Rectal smooth muscle tissue (tissue), 1 donor: ENCODE data around the gene TMEM256.

Experiments used
- H3K27ac ChIP-seq: one replicate; pipeline ENCODE4 v1.7.0; 2013; ENCODE audit warnings: low read depth, low read length, inconsistent platforms
- H3K27me3 ChIP-seq: one replicate; pipeline ENCODE4 v1.7.0; 2013; ENCODE audit warnings: low read length; ENCODE audit not compliant: control insufficient read depth, insufficient read depth
- H3K36me3 ChIP-seq: one replicate; pipeline ENCODE4 v1.7.0; 2013; ENCODE audit warnings: low read length; ENCODE audit not compliant: control insufficient read depth, insufficient read depth
- H3K4me1 ChIP-seq: one replicate; pipeline ENCODE4 v1.7.0; 2013; ENCODE audit warnings: low read length; ENCODE audit not compliant: control insufficient read depth, insufficient read depth
- H3K4me3 ChIP-seq: one replicate; pipeline ENCODE4 v1.7.0; 2013; ENCODE audit warnings: low read length
- H3K9ac ChIP-seq: one replicate; pipeline ENCODE4 v1.7.0; 2013; ENCODE audit warnings: low read length

The TMEM256 gene

GRCh38 chr17:7411427-7411750, 7.5 kb upstream of the TMEM256 start:
- H3K36me3 ChIP-seq, result peaks cover 6% of the 10 kb centered on the region
- H3K4me3 ChIP-seq, result no peak overlapping the region
- peaks cover 4% of the 10 kb centered on the region for H3K27me3 ChIP-seq
- H3K4me1 ChIP-seq, result no peaks in the 10 kb centered on the region
- no peak overlapping the region for H3K27ac ChIP-seq
- no peak overlapping the region for H3K9ac ChIP-seq

GRCh38 chr17:7410634-7411426, 6.9 kb upstream of the TMEM256 start:
- Histone ChIP-seq H3K4me1 (peaks cover 5% of the 10 kb centered on the region), H3K36me3 (peaks cover 6% of the 10 kb centered on the region)

GRCh38 chr17:7409716-7410115, 5.8 kb upstream of the TMEM256 start:
- no peak overlapping the region for H3K9ac ChIP-seq
- H3K36me3 ChIP-seq, result peaks cover 6% of the 10 kb centered on the region
- H3K27ac ChIP-seq, result no peak overlapping the region
- H3K4me1 ChIP-seq, result peaks cover 5% of the 10 kb centered on the region
- H3K4me3 ChIP-seq, result no peak overlapping the region
- H3K27me3 ChIP-seq, result peaks cover 4% of the 10 kb centered on the region

More at GRCh38 chr17:7410634-7411426, 6.9 kb upstream of the TMEM256 start:
- Histone ChIP-seq H3K4me3 (no peak overlapping the region), H3K27ac (no peak overlapping the region), H3K27me3 (peaks cover 4% of the 10 kb centered on the region), H3K9ac (no peak overlapping the region)

- Histone ChIP-seq H3K27ac (no peak overlapping the region), H3K4me1 (peaks cover 5% of the 10 kb centered on the region), H3K9ac (no peak overlapping the region), H3K4me3 (no peak overlapping the region), H3K27me3 (peaks cover 4% of the 10 kb centered on the region), H3K36me3 (peaks cover 6% of the 10 kb centered on the region)
Measured at GRCh38 chr17:7408863-7409262, 5.0 kb upstream of the TMEM256 start.

- Histone ChIP-seq H3K27me3 (peaks cover 4% of the 10 kb centered on the region), H3K36me3 (peaks cover 6% of the 10 kb centered on the region), H3K27ac (no peak overlapping the region), H3K9ac (no peak overlapping the region), H3K4me1 (peaks cover 5% of the 10 kb centered on the region), H3K4me3 (no peak overlapping the region)
Measured at GRCh38 chr17:7408252-7408727, 4.4 kb upstream of the TMEM256 start.

GRCh38 chr17:7407485-7408251, 3.8 kb upstream of the TMEM256 start, which contains the start of gene NLGN2:
TSS of gene NLGN2 (plus strand) at chr17:7407845. CDS start at chr17:7408256, 411 bp downstream.
- Histone ChIP-seq H3K4me1 (peaks cover 11% of the 10 kb centered on the region), H3K4me3 (no peak within 1 kb of the TSS), H3K9ac (no peak within 1 kb of the TSS), H3K27me3 (peaks cover 4% of the 10 kb centered on the region), H3K27ac (no peak within 1 kb of the TSS), H3K36me3 (peaks cover 6% of the 10 kb centered on the region)

- Histone ChIP-seq H3K4me1 (peaks cover 12% of the 10 kb centered on the region), H3K9ac (no peak overlapping the region), H3K4me3 (no peak overlapping the region), H3K36me3 (peaks cover 6% of the 10 kb centered on the region), H3K27me3 (peaks cover 4% of the 10 kb centered on the region), H3K27ac (no peak overlapping the region)
Measured at GRCh38 chr17:7407082-7407481, 3.2 kb upstream of the TMEM256 start.

GRCh38 chr17:7406235-7406825, 2.4 kb upstream of the TMEM256 start:
- H3K4me1 ChIP-seq, result peaks cover 12% of the 10 kb centered on the region
- H3K27me3 ChIP-seq, result peaks cover 4% of the 10 kb centered on the region
- no peak overlapping the region for H3K9ac ChIP-seq
- no peak overlapping the region for H3K4me3 ChIP-seq
- H3K27ac ChIP-seq, result no peak overlapping the region
- H3K36me3 ChIP-seq, result peaks cover 6% of the 10 kb centered on the region

- Histone ChIP-seq H3K27ac (peak overlapping the region; percentile 90), H3K9ac (peak overlapping the region; percentile 16), H3K4me1 (peaks cover 12% of the 10 kb centered on the region), H3K27me3 (peaks cover 4% of the 10 kb centered on the region), H3K36me3 (peaks cover 6% of the 10 kb centered on the region), H3K4me3 (peak overlapping the region; percentile 78)
Measured at GRCh38 chr17:7405350-7406234, 1.7 kb upstream of the TMEM256 start.

- peaks cover 2% of the 10 kb centered on the region for H3K36me3 ChIP-seq
- H3K9ac ChIP-seq, result peak overlapping the region; percentile 16
Measured at GRCh38 chr17:7404737-7405349, 946 bp upstream of the TMEM256 start.

GRCh38 chr17:7403727-7403976, 245 bp downstream of the TMEM256 start:
- Histone ChIP-seq H3K27me3 (peaks cover 2% of the 10 kb centered on the region), H3K4me3 (peak overlapping the region; percentile 87), H3K36me3 (no peaks in the 10 kb centered on the region), H3K27ac (peak overlapping the region; percentile 90), H3K9ac (peak overlapping the region; percentile 71), H3K4me1 (peaks cover 12% of the 10 kb centered on the region)

More at GRCh38 chr17:7404737-7405349, 946 bp upstream of the TMEM256 start:
- peaks cover 2% of the 10 kb centered on the region for H3K27me3 ChIP-seq
- H3K27ac ChIP-seq, result peak overlapping the region; percentile 90
- peak overlapping the region; percentile 78 for H3K4me3 ChIP-seq
- peaks cover 12% of the 10 kb centered on the region for H3K4me1 ChIP-seq
